Measurements from ENCODE around the gene PPP3CA.

Gene PPP3CA

GRCh38 chr4:101044766-101045165 is 302.6 kb downstream of the PPP3CA start:
- TF ChIP-seq CTCF (IDR thresholded peaks at IDR 0.05), result no peak

GRCh38 chr4:101042847-101043246 is 304.5 kb downstream of the PPP3CA start:
- no peak for TF ChIP-seq CTCF (IDR thresholded peaks at IDR 0.05)

GRCh38 chr4:101040776-101041175 is 306.6 kb downstream of the PPP3CA start:
- no peak for TF ChIP-seq CTCF (IDR thresholded peaks at IDR 0.05)

DNA sequence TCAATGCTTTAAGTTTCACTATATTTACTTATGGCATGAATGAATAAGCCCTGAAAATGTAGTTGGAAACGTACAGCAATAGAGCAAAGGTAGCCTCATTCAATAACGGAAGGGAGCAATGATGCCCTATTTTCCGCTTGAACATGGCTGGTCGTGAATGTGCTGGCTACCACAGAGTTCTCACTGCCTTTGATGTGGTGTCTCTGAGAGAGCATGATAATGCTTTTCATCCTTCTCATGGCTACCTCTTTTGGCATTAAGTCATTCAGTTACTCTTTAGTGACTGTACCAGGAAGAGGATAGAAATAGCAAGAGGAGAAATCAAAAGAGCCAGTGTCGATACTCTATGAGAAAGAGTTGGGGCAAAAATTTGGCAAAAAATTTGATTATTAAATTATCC is 308.0 kb downstream of the PPP3CA start:
- no peak for TF ChIP-seq CTCF (IDR thresholded peaks at IDR 0.05)

DNA sequence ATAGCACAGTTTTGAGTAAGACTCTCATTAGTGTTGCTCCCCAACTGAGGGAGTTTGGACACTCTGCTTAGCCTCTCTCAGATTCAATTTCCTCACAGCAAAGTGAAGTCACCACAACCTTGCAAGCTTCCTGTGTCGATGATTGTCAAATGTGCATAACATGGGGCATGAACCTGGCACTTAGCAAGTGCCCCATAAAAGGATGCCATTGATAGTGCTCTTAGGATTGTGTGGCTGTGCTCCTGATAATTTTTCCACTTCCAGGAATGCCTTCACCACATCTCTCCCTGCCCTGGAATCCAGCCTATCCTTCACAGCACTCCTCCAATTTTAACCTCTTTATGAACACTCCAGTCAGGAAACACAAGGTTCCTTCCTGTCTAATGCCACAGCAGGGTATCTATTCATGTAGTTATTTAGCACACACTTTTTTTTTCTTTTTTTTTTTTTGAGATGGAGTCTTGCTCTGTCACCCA is 309.4 kb downstream of the PPP3CA start:
- no peak for TF ChIP-seq CTCF (IDR thresholded peaks at IDR 0.05)

- no peak for TF ChIP-seq CTCF (IDR thresholded peaks at IDR 0.05)
Observed at GRCh38 chr4:101037249-101037648, 310.1 kb downstream of the PPP3CA start.

DNA sequence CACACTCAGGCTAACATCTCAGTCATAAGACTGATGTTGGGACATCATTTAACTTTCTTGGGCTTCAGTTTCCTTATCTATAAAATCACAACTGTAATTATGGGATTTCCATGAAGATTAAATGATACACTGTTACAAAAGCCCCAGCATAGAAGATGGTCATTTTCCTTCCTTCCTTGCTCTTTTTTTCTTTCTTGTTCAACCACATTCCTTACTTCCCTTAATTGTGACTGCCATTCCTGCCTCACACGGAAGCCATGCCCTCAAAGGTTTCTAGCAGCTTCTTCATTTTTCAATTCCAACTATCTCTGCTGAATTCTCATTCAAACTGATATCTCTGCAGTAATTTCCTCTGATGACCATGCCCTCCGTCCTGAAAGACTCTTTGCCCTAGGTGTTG is 311.8 kb downstream of the PPP3CA start:
- TF ChIP-seq CTCF (IDR thresholded peaks at IDR 0.05), result no peak

DNA sequence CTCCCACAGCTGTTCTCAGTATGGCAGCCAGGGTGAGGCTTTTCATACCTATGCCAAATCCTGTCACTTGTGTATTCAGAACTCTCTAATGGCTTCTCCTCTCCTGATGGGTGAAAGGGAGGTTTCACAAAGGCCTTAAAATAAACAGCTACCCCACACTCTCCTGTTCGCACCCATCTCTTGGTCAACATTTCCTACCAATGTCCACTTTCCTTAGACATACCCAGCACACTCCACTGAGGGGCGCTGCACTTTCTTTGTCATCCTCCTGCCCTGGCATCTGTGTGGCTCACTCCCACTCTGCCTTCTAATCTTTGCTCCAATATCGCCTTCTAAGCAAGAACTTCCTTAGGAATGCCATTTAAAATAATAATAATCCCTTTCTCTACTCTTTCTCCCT is 313.3 kb downstream of the PPP3CA start:
- no peak for TF ChIP-seq CTCF (IDR thresholded peaks at IDR 0.05)
